ENCODE results near the gene UPF3A. TPM values are rescaled to one million over a fixed set of nuclear protein-coding genes. Genes with fewer than 3 reads are reported as not detected.

The UPF3A gene
- total RNA-seq, 1 experiment from 2014 or later, result 63.5 TPM

GRCh38 chr13:114282041-114282670 lies 755 bp downstream of the UPF3A start:
- Mint-ChIP-seq H3K36me3 (ENCODE audit: insufficient read depth, unreplicated experiment) (peaks cover 38% of the 10 kb centered on the region), H3K4me3 (ENCODE audit: unreplicated experiment) (peak overlapping the region; percentile 94), H3K27ac (ENCODE audit: low read depth, unreplicated experiment) (peak overlapping the region; percentile 93), H3K4me1 (ENCODE audit: insufficient read depth, unreplicated experiment) (peaks cover 29% of the 10 kb centered on the region), H3K9me3 (ENCODE audit: unreplicated experiment) (no peaks in the 10 kb centered on the region), H3K27me3 (ENCODE audit: insufficient read depth, unreplicated experiment) (no peaks in the 10 kb centered on the region)
- POLR2A ChIA-PET, result interaction anchor here (0.5 to 4.0 kb wide), 17 partner anchors 8 to 1073 kb away, joined by 3 to 26 read pairs (median 5); partner anchors contain the start of genes CDC16, CHAMP1 and PCID2
- CTCF ChIA-PET, result no interaction called here
- no peak for TF ChIP-seq CTCF (IDR thresholded peaks at IDR 0.05; ENCODE audit: unreplicated experiment)
- intact Hi-C loops (cut with micrococcal nuclease), result no loop called here
- peak; percentile 79 for DNase-seq (ENCODE audit: unreplicated experiment)
- TSS peak; percentile 30 for BruUV-seq (replicated peaks)

DNA sequence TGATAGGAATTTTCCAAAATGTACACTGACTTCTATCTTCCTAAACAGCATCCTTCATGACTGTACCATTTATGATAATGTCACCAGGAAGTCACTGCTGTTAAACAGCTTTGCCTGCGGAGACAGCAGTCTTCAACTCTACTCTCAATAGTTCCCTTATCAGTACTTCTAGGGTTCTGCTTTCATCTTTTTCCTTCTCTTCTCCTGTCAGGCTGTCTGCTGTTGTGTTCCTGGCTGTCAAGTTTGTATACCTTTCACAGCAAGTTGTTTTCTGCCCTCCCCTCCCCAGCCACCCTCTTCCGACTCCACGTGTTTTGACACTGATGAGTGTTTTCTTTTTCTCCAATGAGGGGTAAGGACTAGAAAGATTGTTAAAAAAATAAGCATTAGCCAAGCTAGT lies 2.2 kb downstream of the UPF3A start:
- peak overlapping the region; percentile 47 for H3K4me3 Mint-ChIP-seq (ENCODE audit: unreplicated experiment)
- intact Hi-C loops (cut with micrococcal nuclease), result no loop called here

GRCh38 chr13:114284680-114285079 lies 3.3 kb downstream of the UPF3A start:
- Mint-ChIP-seq H3K4me3 (ENCODE audit: unreplicated experiment) (no peak overlapping the region), H3K36me3 (ENCODE audit: insufficient read depth, unreplicated experiment) (peaks cover 60% of the 10 kb centered on the region)

More for the DNA sequence above, 2.2 kb downstream of the UPF3A start:
- ChIA-PET CTCF (no interaction called here), POLR2A (interaction anchor here (0.6 to 0.9 kb wide), 3 partner anchors 11 to 31 kb away, joined by 3 to 4 read pairs (median 3); no protein-coding TSS in a partner anchor)
- H3K9me3 Mint-ChIP-seq (ENCODE audit: unreplicated experiment), result no peaks in the 10 kb centered on the region
- BruUV-seq (replicated peaks), result no TSS peak
- peaks cover 50% of the 10 kb centered on the region for H3K36me3 Mint-ChIP-seq (ENCODE audit: insufficient read depth, unreplicated experiment)
- H3K27ac Mint-ChIP-seq (ENCODE audit: low read depth, unreplicated experiment), result peak overlapping the region; percentile 47
- peaks cover 35% of the 10 kb centered on the region for H3K4me1 Mint-ChIP-seq (ENCODE audit: insufficient read depth, unreplicated experiment)
- H3K27me3 Mint-ChIP-seq (ENCODE audit: insufficient read depth, unreplicated experiment), result no peaks in the 10 kb centered on the region
- no peak for DNase-seq (ENCODE audit: unreplicated experiment)
- TF ChIP-seq CTCF (IDR thresholded peaks at IDR 0.05; ENCODE audit: unreplicated experiment), result no peak

More at GRCh38 chr13:114284680-114285079, 3.3 kb downstream of the UPF3A start:
- H3K9me3 Mint-ChIP-seq (ENCODE audit: unreplicated experiment), result no peaks in the 10 kb centered on the region
- ChIA-PET CTCF (interaction anchor here (0.7 kb wide), 1 partner anchor 20 kb away, joined by 3 read pairs; no protein-coding TSS in a partner anchor), POLR2A (interaction anchor here (1.0 to 1.6 kb wide), 2 partner anchors 10 to 29 kb away, joined by 3 to 6 read pairs; partner anchors contain the start of gene CHAMP1)
- TF ChIP-seq CTCF (IDR thresholded peaks at IDR 0.05; ENCODE audit: unreplicated experiment), result no peak
- H3K27ac Mint-ChIP-seq (ENCODE audit: low read depth, unreplicated experiment), result peak overlapping the region; percentile 47
- peaks cover 33% of the 10 kb centered on the region for H3K4me1 Mint-ChIP-seq (ENCODE audit: insufficient read depth, unreplicated experiment)
- intact Hi-C loops (cut with micrococcal nuclease), result no loop called here
- BruUV-seq (replicated peaks), result no TSS peak
- H3K27me3 Mint-ChIP-seq (ENCODE audit: insufficient read depth, unreplicated experiment), result no peaks in the 10 kb centered on the region
- no peak for DNase-seq (ENCODE audit: unreplicated experiment)
